M059J (cell line): ENCODE data around the gene CTSW. TPM values are rescaled to one million over a fixed set of nuclear protein-coding genes. Genes with fewer than 3 reads are reported as not detected.

Experiments used
- DNase-seq: peaks from one replicate; pipeline ENCODE4 v3.0.0-alpha.2; 2012; ENCODE audit warnings: low read depth
- total RNA-seq: library from RNA; depleted of rRNA; stranded (reverse); fragments of >200 nt; shearing (Covaris generic); gene quantifications from 2 replicates; pipeline ENCODE4 v1.2.3, GENCODE V29; 2014

CTSW gene
- total RNA-seq, 1 experiment from 2014 or later = 1.5 TPM

DNA sequence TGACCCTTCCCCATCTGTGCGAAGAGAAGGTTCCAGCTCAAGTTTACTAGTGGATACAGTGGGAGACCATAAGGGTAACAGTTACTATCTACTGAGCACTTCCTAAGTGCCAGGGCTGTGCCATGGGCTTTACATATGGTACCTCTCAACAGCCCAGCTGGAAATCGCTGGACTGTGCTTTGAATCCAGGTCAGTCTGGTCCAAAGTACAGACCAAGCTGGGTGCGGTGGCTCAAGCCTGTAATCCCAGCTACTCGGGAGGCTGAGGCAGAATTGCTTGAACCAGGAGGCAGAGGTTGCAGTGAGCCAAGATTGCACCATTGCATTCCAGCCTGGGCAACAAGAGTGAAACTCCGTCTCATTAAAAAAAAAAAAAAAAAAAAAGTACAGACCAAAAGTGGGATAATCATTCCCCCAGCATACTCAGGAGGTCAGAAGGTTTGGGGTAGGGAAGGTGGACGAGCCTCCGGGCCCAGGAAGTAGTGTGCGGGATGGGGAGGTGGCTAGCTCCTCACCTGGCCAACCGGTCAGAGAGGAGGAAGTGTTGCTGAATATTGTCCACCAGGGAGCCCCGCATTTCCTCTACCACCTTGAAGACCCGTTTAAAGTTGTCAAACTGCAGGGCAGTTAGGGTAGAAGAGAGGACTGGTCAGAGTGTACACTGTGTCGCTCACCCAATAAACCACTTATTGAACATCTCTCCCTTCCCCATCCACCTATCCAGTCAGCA is 6.3 kb downstream of the CTSW start:
- DNase-seq = no peak

DNA sequence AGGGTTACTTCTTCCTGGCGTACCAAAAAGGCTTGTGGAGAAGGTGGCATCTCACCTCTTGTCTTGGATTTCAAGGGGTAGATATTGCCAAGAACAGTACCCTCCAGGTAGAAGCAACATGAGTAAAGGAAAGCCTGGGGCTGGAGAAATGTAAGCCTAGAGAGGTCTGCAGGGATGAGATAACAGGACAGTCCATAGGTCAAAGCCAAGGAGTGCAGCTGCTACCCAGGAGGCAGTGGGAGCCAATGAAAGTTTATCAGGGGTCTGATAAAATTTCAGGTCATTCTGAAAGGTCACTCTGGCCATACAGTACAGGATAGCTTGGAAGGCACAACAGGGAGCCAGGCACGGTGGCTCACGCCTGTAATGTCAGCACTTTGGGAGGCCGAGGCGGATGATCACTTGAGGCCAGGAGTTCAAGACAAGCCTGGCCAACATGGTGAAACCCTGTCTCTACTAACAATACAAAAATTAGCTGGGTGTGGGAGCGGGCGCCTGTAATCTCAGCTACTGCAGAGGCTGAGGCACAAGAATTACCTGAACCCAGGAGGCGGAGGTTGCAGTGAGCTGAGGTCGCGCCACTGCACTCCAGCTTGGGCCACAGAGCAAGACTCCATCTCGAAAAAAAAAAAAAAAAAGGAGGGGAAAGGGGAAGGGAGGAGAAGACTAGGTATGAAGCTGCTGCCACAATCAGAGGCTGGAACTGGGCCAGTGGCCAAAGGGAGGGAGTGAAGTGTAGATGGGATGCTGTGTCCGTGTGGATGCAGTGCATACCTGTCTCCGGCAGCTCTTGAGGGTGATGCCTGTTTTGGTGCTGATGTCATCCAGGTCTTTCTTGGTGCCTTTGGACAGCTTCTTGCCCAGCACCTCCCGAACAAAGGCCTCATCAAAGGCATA is 7.4 kb downstream of the CTSW start:
- DNase-seq = no peak

DNA sequence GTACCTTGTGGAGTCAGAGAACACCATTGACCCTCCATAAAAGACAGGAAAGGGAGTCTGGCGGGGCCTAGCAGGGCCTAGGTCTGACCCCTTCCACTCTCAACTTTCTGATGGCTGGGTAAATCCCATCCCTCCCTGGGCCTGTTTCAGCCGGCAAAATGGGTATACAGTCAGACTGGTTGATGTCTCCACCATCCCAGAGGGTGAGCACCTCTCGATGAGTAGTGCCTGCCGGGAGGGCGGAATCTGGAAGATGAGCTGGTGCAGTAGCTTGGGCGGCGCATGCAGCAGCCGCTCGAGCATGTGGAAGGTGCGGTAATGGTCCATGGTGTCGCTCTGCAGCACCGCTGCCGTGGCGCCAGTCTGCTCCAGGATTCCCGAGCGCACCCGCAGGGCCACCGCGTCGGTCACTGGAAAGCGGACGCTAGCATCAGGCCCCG is 8.1 kb downstream of the CTSW start:
- no peak for DNase-seq

DNA sequence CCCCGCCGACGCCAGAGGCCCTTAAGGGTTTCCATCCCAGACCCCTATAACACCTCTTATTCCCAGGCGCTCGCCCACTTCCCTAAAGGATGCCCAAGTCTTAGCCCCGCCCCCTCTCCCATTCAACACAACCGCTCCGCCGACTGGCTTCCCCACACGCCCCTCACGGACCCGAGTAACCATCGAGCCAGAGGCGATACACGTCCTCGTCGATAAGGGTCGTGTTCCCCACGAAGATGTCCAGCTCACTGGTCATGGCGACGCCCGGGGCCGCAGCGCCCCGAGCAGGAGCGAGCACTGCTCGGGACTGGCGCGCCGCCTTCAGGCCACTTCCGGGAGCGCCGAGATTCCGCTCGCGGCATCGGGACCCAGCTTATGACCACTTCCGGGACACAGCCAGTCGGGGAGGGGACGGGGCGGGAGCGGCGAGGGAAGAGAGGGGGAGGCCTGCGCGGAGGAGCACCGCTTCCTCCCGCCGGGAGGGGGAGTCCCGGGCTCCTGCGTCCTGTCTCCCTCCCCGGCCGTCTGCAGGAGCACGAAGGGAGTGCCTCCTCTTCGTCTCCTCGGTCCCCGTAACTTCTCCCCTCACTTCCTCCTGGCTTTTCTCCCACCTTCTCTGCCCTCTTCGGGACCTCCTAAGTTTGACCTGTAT is 8.7 kb downstream of the CTSW start, which contains the start of gene FIBP:
Gene FIBP, minus strand, starts transcription at position 309 of the 652 bp plus-strand sequence. Its CDS starts 53 bp downstream, at position 256.
- peak; percentile 96 for DNase-seq

DNA sequence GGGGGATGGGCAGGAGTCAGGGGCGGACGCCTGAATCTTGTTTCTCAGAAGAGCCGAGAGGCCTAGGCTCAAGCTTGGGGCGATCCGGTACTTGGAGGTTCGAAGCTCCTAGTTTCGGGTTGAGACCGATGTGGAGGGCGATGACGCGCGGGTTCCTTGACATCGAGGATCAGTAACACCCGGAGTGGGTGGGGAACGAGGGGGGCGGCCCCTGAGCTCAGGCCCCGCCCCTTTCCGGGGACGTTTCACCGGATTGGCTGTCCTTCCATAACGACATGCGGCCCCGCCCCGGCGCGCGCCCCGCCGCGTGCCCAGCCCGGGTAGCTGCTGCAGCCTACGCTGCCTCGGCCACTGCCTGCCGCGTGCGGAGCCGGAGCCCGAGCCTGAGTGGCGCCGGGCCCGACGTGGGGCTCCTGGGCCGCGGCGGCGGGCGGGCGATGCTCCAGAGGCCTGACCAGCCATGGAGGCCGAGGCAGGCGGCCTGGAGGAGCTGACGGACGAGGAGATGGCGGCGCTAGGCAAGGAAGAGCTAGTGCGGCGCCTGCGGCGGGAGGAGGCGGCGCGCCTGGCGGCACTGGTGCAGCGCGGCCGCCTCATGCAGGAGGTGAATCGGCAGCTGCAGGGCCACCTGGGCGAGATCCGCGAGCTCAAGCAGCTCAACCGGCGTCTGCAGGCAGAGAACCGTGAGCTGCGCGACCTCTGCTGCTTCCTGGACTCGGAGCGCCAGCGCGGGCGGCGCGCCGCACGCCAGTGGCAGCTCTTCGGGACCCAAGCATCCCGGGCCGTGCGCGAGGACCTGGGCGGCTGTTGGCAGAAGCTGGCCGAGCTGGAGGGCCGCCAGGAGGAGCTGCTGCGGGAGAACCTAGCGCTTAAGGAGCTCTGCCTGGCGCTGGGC is 10.9 kb downstream of the CTSW start, which contains the start of gene CCDC85B:
Gene CCDC85B, plus strand, starts transcription at position 350 of the 895 bp plus-strand sequence. Its CDS starts 111 bp downstream, at position 461.
- peak; percentile 94 for DNase-seq

DNA sequence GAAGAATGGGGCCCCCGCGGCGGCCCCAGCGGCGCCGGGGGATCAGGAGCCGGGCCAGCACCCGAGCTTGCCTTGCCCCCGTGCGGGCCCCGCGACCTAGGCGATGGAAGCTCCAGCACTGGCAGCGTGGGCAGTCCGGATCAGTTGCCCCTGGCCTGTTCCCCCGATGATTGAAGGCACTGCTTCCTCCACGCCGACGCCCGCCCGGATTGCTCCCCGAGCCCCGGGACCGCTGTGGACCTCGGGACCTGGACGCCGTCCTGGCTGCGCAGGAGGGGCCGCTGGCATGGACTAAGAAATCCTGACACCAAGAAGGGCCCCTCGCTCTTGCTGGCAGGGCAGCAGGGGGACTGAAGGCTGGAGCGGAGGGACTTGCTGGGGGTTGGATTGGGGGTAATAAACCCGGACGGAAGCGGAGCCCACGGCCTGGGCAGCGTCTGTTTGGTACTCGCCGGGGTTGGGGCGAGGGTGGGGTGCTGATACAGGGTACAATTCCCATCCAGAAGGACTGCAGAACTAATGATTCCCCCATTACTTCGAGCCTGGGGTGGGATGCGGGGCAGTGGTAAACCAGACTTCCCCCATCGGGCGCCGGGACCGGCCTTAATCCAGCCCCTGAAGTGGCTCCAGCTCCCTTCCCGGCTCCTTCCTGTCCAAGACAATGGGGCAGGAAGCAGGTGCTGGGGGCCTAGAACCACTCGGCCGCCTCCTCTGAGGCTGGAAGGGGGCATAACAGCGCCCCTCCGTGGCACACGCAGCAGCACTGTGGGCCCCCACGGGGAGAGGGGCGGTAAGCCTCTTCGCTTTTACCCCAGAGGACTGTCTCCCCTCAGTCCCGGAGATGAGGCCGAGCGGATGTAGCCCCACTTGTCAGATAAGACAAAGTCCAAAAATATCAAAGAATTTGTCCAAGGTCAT is 11.8 kb downstream of the CTSW start:
- peak; percentile 83 for DNase-seq

DNA sequence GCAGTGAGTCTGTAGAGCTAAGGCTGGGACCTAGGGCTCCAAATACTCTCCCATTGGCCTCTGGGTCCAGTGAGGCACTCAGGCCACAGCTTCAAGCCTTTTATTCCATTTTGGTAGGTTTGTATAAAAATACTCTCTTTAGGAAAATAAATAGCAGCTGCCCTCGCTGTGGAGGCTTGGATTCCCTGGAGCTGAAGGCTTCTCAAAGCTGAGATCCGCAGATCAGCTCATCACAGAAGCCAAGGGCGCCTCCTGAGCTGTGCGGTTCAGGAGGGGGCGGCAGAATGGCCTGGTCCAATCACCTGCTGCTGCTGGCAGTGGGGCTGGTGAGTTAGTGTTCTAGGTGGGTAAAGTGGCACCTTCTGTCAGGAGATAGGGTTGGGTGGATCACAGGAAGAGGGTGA is 12.5 kb downstream of the CTSW start:
- peak; percentile 71 for DNase-seq

DNA sequence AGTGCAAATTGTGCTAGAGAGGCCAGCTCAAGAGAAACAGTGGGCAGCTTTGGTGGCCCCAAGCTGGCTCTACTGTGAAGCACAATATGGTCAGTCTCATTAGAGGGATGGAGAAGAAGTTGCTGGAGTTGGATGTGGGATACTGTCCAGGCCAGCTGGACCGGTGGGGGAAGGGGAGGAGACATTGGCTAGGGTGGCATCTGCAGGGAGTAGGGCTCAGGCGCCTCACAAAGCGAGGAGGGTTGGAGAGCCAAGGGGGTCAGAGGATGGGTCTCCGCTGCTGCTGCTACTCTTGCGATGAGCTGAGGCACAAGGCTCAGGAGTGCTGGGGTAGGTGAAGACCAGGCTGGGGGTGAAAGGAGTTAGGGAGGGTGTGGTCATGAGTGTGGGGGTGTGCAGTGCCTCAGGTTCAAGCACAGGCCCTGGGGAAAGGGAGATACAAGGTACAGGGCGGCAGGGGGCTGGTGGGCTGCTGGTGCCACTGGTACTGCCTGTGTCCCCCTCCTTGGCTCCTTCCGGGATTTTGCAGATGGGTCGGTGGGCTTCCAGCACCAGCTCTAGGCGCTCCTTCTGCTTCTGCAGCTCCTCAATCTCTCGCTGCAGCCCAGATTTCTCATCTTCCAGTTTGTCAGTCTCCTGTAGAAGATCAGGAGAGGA is 13.2 kb downstream of the CTSW start:
- peak; percentile 62 for DNase-seq

DNA sequence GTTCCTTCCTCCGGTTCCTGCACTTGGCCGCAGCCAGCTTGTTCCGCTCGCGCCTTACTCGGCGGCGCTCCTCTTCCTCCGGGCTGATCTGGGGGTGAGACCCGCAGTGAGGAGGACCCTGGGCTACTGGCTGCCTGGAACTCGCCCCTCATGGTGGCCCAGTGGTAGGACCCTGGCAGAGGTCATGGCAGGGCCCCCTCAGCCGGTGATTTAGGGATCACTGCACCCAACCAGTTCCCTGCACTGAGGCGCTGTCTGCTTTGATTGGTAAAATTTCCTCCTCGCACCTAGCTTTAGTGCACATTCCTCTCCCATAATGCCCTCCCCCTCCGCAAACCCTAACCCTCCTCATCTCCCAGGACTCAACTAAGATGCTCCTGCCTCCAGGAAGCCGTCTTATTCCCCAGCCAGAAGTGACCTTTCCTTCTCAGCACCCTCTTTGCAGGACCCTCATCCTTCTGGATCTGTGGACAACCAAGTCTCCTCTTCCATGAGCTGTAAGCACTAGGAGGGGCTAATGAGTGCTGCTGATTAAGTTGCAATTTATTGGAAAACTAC is 14.5 kb downstream of the CTSW start:
- DNase-seq = peak; percentile 55

DNA sequence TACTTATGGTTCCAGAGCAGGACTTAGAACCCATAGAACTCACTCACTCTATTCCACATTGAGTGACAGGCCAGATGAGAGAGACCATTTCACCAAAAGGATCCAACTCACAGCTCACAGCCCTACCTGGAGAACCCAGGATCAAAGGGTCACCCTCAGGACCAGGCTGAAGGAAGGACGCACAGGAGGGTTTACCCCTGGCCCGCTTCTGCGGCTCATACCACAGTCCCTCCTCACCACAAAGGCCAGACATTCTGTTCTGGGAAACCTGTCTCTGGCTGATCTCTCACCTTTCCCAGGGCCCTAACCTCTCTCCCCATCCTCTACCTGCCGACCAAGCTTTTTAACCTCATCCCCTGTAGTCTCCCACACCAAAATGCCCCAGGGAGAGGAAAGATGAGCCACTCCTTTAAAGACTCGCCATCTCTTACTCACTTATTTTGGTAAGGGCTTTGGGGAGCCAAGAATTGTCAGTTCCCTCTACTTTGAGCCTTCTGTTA is 15.9 kb downstream of the CTSW start:
- peak; percentile 63 for DNase-seq

DNA sequence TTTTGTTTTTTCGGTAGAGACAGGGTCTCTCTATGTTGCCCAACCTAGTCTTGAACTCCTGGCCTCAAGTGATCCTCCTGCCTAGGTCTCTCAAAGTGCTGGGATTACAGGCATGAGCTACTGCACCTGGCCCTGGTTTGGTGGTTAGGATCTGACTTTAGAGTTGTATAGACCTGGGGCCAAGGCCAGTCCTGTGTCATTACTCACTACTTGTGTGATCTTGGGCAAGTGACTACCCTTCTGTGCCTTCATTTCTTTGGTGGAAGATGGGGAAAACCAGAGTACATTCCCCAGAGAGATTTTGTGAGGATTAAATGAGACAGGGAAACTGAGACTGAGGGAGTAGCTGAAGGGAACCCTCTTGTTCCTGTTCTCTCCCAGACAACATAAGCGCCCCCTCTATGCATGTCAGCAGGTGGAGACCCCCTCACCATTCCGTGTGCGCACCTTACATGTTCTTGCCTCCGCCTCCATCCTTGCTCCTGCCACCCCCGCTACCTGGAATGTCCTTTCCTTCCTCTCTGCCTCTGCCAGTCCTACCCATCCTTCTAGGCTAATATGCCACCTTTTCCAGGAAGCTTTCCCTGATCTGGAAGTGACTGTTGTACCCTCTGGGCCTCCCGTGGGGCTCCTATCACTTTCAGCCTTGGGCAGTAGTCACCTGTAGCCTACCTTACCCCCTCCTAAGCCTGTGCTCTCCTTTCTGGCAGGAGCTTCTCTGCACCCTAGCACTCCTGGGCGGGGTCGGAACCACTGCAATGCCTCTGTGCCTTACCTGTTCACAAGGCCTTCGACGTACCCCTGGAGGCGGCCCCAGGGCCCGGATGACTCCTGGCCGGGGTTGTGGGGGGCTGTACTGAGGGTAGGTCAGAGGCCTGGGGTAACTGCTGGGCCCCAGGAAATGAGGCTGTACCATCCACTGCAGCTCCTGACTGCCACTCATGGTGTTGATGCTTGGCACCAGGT is 16.7 kb downstream of the CTSW start:
- peak; percentile 64 for DNase-seq

DNA sequence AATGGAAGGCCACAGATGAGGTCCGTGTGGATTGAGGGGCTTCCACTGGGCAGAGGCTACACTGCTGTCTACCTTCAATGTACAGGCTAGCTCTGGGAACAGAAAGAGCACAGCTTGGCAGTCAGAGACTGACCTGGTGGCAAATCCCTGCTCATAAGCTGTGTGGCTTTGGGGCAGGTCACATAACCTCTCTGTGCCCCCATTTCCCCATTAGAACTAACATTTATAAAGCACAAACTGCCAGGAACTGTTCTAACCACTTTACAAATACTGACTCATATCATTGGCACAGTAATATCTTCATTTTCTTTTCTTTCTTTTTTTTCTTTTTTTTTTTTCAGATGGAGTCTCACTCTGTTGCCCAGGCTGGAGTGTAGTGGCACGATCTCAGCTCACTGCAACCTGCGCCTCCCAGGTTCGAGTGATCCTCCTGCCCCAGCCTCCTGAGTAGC is 17.4 kb downstream of the CTSW start:
- DNase-seq = peak; percentile 41

DNA sequence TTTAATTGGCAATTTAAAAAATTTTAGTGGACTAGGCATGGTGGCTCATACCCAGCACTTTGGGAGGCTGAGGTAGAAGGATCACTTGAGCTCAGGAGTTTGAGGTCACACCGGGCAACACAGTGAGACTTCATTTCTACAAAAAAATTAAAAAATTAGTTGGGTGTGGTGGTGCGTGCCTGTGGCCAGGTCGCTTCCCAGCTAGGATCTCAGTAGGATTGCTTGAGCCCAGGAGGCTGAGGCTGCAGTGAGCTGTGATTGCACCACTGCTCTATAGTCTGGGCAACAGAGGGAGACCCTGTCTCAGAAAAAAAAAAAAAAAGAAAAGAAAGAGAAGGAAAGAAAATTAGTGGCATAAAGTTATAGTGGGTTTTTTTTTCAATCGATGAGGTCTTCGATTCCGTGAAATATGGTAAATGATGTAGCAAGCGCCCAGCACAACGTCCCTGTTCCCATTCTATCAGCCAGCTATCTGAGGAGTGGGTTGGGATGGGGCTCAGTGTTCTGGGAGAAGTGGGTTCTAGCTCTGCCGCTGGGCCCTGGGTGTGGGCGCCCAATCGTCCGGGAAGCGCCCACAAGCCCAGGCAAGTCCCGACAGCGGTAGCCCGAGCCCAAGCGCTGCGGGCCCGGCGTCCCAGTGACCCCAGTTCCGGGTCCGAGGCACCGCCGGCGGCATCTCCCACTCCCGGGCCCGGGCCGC is 19.2 kb downstream of the CTSW start:
- DNase-seq = no peak

DNA sequence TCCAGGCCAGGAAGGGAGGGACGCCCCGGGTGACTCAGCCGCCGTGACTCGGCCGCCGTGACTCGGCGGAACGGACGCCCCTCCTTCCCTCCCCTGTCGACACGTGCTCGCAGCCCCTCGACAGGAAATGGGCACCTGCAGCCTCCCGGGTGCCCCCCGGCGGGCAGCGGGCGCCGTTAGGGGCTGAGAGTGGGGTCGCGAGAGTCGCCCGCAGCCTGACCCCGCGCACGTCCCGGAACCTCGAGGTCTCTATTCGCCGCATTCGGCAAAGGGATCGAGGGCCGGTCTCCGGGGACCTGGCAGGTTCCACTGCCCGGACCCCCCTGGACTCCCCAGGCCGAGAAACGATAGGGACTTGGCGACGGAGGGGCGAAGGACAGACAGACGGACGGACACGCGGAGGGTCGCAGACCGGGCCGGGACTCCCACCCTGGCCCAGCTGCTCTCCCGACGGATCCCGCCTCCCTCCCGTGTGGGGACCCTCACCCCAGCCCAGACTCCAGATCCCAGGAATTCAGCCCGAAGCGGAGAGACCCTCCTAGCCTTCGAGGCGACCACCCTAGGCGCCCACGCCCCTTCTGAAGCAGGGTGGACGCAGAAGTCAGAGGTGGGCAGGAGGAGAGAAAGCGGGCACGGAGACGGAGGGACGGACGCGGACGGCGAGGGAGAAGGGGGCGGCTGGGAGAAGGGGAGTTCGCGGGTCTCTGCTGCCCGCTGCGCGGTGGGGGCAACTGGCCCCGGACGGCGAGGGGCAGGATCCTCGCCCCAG is 19.9 kb downstream of the CTSW start:
- DNase-seq = peak; percentile 86

DNA sequence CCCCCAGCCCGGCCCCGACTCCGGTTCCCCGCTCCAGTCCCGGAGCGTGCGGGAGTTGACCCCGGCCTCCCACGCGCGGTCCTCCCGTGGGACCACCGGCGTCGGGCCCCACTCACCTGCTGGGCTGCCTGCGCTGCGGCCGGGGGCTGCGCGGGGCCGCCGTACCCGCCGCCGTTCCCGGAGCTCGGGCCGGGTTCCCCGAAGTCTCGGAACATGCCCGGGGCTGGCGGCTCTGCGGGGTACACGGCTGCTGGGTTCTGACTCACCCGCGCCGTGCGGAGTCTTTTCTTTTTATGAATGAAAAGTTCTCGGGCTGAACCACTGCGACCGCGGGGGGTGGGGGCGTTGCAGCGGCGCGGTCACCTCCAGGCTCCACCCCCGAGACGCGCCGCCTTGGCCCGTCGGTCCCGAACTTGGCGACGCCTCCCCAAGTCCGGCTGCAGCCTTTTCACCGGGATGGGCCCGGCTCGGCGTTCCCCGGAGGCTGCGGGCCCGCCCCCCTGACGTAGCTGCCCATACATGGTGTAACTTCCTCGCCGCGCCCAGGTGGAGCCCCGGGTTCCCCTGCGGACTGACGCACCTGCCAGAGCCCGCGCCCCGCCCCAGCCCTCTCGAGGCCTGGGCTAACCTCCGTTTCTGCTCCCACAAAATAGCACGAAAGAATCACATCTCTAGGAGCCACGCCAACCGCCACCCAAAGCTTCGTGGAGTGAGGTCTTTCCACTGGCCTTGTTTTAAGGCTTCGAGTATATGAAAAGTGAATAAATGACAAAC is 20.7 kb downstream of the CTSW start, which contains the start of gene FOSL1:
Gene FOSL1, minus strand, starts transcription at position 264 of the 774 bp plus-strand sequence. Its CDS starts 49 bp downstream, at position 215.
- DNase-seq = peak; percentile 97
